Fibroblast of lung (primary cell): ENCODE measurements around the gene CFH. TPM values are rescaled to one million over a fixed set of nuclear protein-coding genes. Genes with fewer than 3 reads are reported as not detected.

Experiments used
- DNase-seq, 2 donors: peaks; one replicate each; pipeline versions ENCODE4 v3.0.0 to v3.0.0-alpha.2; 2010; ENCODE audit warnings: low read depth in 2 of 2
- H2AFZ ChIP-seq: 2 replicates; pipeline ENCODE4 v1.5.1; 2012; ENCODE audit warnings: low read length, control low read depth, inconsistent platforms
- H3K27ac ChIP-seq: 2 replicates; pipeline ENCODE4 v1.5.1; 2011; ENCODE audit warnings: low read length, control low read depth; ENCODE audit not compliant: insufficient read depth
- H3K27me3 ChIP-seq: 2 replicates; pipeline ENCODE4 v1.5.1; 2011; ENCODE audit warnings: mild to moderate bottlenecking, low read length; ENCODE audit not compliant: control insufficient read depth, insufficient read depth
- H3K36me3 ChIP-seq: 2 replicates; pipeline ENCODE4 v1.5.1; 2011; ENCODE audit warnings: low read length; ENCODE audit not compliant: control insufficient read depth, insufficient read depth
- H3K4me1 ChIP-seq: 2 replicates; pipeline ENCODE4 v1.5.1; 2011; ENCODE audit warnings: low read length; ENCODE audit not compliant: control insufficient read depth, insufficient read depth; ENCODE audit errors: extremely low read depth
- H3K4me2 ChIP-seq: 2 replicates; pipeline ENCODE4 v1.5.1; 2011; ENCODE audit warnings: low read length, control low read depth; ENCODE audit not compliant: insufficient read depth; ENCODE audit errors: extremely low read depth
- H3K4me3 ChIP-seq, 4 experiments: fragments of 200-600 bp in 1 of 4; sonication (generic) in 1 of 4; replicated peaks in 1 of 4; 2 replicates each; pipeline ENCODE4 v1.5.1; 2011 to 2016; ENCODE audit warnings: low read length in 4 of 4, low read depth in 3 of 4, mild to moderate bottlenecking in 3 of 4, control low read depth in 2 of 4, inconsistent platforms in 1 of 4, mixed read lengths in 1 of 4; ENCODE audit not compliant: insufficient read depth in 1 of 4; ENCODE audit errors: control extremely low read depth in 1 of 4
- H3K79me2 ChIP-seq: 2 replicates; pipeline ENCODE4 v1.5.1; 2012; ENCODE audit warnings: mild to moderate bottlenecking, low read length, inconsistent platforms; ENCODE audit not compliant: control insufficient read depth, insufficient read depth
- H3K9ac ChIP-seq: 2 replicates; pipeline ENCODE4 v1.5.1; 2011; ENCODE audit warnings: mild to moderate bottlenecking, low read length, control low read depth; ENCODE audit not compliant: insufficient read depth
- H3K9me3 ChIP-seq: 2 replicates; pipeline ENCODE4 v1.5.1; 2012; ENCODE audit warnings: low read depth, low read length; ENCODE audit not compliant: control insufficient read depth, insufficient read depth
- H4K20me1 ChIP-seq: 2 replicates; pipeline ENCODE4 v1.5.1; 2011; ENCODE audit warnings: low read length; ENCODE audit not compliant: control insufficient read depth, insufficient read depth; ENCODE audit errors: extremely low read depth
- CTCF ChIP-seq, 2 donors: IDR thresholded peaks in 1 of 2; conservative IDR thresholded peaks in 1 of 2; 1 replicate in 1 of 2; 2 replicates in 1 of 2; pipeline ENCODE4 v1.5.1; 2011 to 2012; ENCODE audit warnings: low read length in 2 of 2, control low read depth in 1 of 2, inconsistent platforms in 1 of 2, low read depth in 1 of 2, mild to moderate bottlenecking in 1 of 2
- EZH2 ChIP-seq: IDR thresholded peaks from 2 replicates; pipeline ENCODE4 v1.5.1; 2012; ENCODE audit warnings: low read length, control low read depth, mild to moderate bottlenecking; ENCODE audit errors: missing control alignments
- polyA plus RNA-seq, 2 donors: library from polyadenylated mRNA; depleted of rRNA in 1 of 2; stranded (reverse) in 1 of 2; unstranded in 1 of 2; fragments of >200 nt; gene quantifications; 2 replicates each; pipeline ENCODE4 v1.2.1, GENCODE V29; 2011 to 2012; ENCODE audit warnings: missing spikeins in 1 of 2
- total RNA-seq: library from RNA; depleted of rRNA; stranded (reverse); fragments of >200 nt; gene quantifications from 2 replicates; pipeline ENCODE4 v1.2.1, GENCODE V29; 2014

CFH gene
- total and polyA plus RNA-seq, 2 donors (not counting 1 experiment from before 2014, with no cell fraction given) = 83.0 to 237 TPM

GRCh38 chr1:196677781-196678509 is 26.1 kb downstream of the CFH start:
- H4K20me1 ChIP-seq = no peaks in the 10 kb centered on the region
- no peaks in the 10 kb centered on the region for H3K9me3 ChIP-seq
- H3K4me2 ChIP-seq = peak overlapping the region; percentile 64
- H3K27ac ChIP-seq = no peak overlapping the region
- no peak overlapping the region for H2AFZ ChIP-seq
- H3K4me1 ChIP-seq = peaks cover 7% of the 10 kb centered on the region
- H3K79me2 ChIP-seq = no peaks in the 10 kb centered on the region
- peak; percentile 33 to 56 for DNase-seq
- H3K4me3 ChIP-seq = no peak overlapping the region
- no peak for TF ChIP-seq EZH2
- H3K27me3 ChIP-seq = no peaks in the 10 kb centered on the region
- no peaks in the 10 kb centered on the region for H3K36me3 ChIP-seq
- no peak overlapping the region for H3K9ac ChIP-seq

DNA sequence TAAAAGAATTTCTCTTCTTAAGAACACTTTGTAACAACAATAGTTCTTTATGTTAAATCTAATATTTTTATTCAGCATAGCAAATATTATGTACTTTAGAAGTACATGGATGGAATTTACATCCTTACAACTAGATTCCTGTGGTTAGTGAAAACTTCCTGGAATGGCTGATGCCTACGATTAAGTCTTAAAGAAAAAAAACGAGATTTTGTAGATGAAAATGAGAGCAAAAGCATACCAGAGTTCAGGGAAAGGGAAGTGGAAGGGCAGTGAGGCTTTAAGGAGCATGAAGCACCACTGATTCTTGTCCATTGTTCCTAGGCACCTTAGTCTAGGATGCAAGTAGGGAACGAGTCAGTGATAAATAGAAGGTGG is 26.7 kb downstream of the CFH start:
- Histone ChIP-seq H3K9ac (no peak overlapping the region), H3K79me2 (no peaks in the 10 kb centered on the region), H3K36me3 (no peaks in the 10 kb centered on the region), H3K4me1 (peaks cover 7% of the 10 kb centered on the region), H3K27me3 (no peaks in the 10 kb centered on the region), H4K20me1 (no peaks in the 10 kb centered on the region), H3K4me2 (peak overlapping the region; percentile 48), H3K27ac (no peak overlapping the region), H2AFZ (peak overlapping the region; percentile 61), H3K9me3 (no peaks in the 10 kb centered on the region), H3K4me3 (no peak overlapping the region)
- no peak for TF ChIP-seq EZH2
- TF ChIP-seq CTCF (conservative IDR thresholded peaks at IDR 0.05 in 1 of 2, IDR thresholded peaks at IDR 0.05 in 1 of 2; ENCODE audit: low read depth in 1 of 2, low read length in 2 of 2) = no peak
- peak; percentile 73 to 87 for DNase-seq

- H3K36me3 ChIP-seq = no peaks in the 10 kb centered on the region
- H3K4me1 ChIP-seq = peaks cover 7% of the 10 kb centered on the region
- H3K79me2 ChIP-seq = no peaks in the 10 kb centered on the region
- H3K27ac ChIP-seq = no peak overlapping the region
- no peak overlapping the region for H3K4me3 ChIP-seq
- H3K27me3 ChIP-seq = no peaks in the 10 kb centered on the region
- peak; percentile 40 to 46 for DNase-seq
- no peaks in the 10 kb centered on the region for H4K20me1 ChIP-seq
- no peak overlapping the region for H3K4me2 ChIP-seq
- TF ChIP-seq CTCF (conservative IDR thresholded peaks at IDR 0.05 in 1 of 2, IDR thresholded peaks at IDR 0.05 in 1 of 2; ENCODE audit: low read depth in 1 of 2, low read length in 2 of 2) (no peak), EZH2 (no peak)
- H3K9me3 ChIP-seq = no peaks in the 10 kb centered on the region
- H3K9ac ChIP-seq = no peak overlapping the region
- no peak overlapping the region for H2AFZ ChIP-seq
Observed at GRCh38 chr1:196680107-196680506, 28.3 kb downstream of the CFH start.
